GOT3 (cell line): Measurements from ENCODE around the gene URAD.

ENCODE experiments used
- DNase-seq: peaks from one replicate; lab custom pipeline; 2025; ENCODE audit warnings: mixed read lengths; lab: John Stamatoyannopoulos, UW

URAD gene

GRCh38 chr13:28000567-28000966, 12.1 kb upstream of the URAD start:
- no peak for DNase-seq

GRCh38 chr13:27997904-27998522, 9.5 kb upstream of the URAD start:
- no peak for DNase-seq

DNA sequence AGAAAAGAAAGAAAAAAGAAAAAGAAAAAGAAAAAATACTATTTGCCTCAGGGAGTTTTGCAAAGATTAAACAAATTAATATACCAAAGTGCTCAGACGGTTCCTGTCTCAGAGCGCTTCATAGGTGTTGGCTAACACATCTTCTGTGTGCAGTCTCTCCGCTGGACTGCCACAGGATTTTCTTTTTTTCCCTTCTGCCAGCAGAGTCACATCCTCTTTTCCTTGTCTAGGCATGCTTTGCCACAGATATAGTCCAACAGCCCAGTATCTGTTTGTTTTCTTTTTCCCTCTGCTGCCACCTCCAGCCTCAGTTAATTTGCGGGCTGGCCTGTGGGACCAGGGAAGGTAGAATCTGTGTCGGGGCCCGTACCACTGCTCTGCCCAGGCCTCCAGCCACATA, 3.4 kb upstream of the URAD start:
- DNase-seq, result no peak

DNA sequence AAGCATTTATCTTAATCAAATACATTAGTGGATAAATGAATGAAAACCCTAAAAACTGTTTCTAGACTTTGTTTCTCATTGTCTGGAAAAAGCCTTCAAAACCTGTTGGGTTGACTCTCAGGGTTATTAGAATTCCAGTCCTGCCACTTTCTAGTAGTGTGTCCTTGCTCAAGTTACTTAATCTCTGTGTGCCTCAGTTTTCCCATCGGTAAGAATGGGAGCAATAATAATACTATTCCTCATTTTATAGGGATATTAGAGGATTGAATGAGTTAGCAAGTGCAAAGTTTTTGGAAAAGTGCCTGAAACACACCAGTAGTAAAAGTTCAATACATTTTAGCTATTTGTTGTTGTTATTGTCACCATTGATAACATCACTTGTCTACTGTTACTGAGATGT, 2.9 kb downstream of the URAD start:
- DNase-seq, result no peak

GRCh38 chr13:27982361-27982760, 6.1 kb downstream of the URAD start:
- DNase-seq, result no peak

DNA sequence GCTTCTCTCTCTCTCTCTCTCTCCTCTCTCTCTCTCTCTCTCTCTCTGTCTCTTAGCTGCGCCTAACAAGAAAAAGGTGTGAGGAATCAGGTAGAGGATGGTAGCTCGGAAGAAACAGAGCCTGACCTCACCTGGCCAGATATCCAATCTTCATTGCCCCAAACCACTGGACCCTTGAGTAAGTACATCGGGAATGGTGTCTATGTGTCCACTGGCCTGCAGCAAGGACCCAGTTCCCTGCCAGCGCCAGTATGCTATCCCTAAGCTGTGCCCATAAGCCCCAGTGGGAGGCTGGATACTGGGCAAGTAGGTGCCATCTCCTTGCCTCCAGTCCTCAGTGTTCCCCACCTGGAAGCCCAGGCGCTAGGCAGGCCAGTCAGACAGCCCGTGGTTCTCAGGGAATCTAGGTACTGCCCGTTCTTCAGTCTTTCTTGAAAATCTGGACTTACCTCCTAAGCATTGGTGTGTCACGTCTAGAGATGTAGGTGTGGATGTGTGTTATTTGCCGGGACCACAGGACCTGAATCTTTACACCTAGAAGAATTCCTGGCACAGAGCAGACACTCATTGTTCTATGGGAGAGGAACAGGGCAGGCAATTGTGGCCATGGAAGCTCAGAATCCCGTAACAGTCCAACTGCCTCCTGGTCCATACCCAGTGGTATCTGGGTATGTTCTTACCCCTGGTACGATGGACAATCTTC, 7.3 kb downstream of the URAD start:
- DNase-seq, result no peak

GRCh38 chr13:27980280-27980998, 8.1 kb downstream of the URAD start:
- no peak for DNase-seq

DNA sequence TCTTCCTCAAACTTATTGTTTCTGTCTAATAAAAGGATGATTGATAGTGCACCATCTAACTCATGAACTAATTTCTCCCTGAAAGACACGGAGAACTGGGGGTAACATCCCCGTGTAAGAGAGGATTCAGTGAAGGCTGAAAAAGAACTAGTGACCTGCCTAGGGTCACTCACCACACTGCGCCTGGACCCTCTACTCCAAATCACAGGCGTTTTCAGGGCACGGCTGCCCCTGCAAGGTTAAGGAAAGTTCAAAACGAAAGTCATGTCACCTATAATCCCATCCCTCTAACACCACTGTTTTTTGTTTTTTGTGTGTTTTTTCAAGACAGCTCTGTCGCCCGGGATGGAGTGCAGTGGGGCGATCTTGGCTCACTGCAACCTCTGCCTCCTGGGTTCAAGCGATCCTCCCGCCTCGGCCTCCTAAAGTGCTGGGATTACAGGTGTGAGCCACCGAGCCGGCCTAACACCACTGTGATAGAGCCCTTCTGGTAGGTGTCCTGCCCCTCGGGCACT, 8.7 kb downstream of the URAD start:
- no peak for DNase-seq

DNA sequence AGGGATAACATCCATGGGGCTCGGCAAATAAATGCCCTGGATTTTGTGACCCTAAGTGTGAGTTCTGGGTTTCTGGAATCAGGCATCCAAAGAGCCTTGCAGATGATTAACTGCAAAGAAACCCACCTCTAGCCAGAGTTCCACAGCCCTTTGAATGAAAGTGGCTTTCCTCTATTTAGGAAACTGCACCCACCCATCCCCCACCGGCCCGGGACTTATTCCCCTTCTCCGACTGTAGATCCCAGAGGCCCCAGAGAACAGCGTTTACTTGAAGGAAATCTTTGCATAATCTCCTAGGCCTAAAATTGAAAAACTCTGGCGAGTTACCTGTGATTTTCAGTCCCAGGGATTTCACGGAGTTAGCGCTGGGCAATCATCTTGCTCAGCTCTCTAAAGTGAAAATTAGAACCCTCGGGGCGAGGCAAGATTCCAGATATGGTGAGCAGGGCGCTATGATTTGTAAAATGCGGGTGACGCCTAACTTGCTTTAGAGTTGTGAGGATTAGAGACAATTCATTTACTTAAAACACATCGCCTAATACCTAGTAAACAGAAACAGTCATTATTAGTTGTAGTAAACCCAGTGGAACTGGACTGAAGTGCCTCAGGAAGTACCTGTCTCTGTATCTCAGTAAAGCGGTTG, 9.4 kb downstream of the URAD start:
- no peak for DNase-seq

DNA sequence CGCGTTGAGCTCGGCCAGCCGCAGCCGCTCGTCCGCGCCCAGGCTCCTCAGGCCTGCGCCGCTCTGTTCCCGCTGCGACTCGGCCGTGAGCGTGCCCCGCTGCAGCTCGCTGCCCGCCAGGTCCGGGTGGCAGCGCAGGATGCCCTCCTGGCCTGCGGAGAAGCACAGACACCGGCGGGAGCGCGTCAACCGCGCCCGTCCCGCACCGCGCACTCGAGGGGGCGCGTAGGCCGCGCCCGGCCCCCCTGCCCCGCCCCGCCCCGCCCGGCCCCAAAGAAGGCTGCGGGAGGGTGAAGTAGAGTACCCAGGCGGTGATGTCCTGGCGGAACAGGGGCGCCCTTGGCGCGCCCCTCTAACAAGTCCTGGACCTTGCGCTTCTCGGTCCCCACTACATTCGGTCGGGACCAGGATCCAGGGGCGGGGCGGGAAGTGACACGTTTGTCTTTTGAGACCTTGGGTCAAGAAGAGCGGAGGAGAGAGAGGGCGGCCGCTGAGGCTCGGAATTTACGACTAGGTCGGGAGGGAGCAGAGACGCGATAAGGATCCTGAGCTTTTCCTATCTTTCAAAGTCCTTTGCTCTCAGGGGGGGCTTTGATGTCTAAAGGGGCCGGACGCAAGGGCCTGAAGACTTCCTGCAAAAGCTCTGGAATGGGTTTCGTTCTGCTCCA, 10.1 kb downstream of the URAD start:
- DNase-seq, result no peak

- DNase-seq, result no peak
Measured at GRCh38 chr13:27977476-27978300, 10.8 kb downstream of the URAD start.

DNA sequence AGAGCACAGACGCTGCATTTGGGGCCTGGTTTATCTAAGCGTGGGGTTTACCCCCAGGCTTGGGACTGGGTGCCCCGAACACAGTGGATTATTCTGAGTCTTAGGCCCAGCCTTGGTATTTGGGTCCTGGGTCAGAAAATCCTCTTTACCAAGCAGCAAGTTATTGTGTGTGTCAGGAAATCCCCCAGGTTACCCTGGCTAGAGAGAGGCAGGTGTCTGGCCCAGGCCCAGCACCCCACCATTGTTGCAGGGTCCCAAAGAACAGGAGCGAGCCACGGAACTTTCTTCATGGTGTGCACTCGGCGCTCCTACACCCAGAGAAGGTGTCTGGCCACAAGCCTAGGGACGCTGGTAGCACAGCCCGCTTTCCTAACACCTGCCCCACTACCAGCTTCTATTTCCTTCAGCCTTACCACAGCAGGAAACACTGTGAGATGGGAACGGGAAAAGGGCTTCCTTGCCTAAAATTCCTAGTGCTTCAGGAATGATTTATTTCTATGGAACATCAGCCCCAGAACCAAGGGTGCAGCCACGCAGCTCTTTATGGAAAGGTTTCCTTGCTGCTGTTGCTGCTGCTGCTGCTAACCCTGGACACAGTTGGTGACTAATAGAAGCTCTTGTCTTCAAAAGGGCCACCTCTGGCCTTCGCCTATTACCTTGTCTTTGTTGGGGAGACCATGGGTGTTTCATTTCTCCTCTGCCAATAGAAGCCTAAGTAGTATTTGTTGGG, 12.0 kb downstream of the URAD start:
- no peak for DNase-seq

GRCh38 chr13:27975564-27976361, 12.7 kb downstream of the URAD start:
- no peak for DNase-seq

DNA sequence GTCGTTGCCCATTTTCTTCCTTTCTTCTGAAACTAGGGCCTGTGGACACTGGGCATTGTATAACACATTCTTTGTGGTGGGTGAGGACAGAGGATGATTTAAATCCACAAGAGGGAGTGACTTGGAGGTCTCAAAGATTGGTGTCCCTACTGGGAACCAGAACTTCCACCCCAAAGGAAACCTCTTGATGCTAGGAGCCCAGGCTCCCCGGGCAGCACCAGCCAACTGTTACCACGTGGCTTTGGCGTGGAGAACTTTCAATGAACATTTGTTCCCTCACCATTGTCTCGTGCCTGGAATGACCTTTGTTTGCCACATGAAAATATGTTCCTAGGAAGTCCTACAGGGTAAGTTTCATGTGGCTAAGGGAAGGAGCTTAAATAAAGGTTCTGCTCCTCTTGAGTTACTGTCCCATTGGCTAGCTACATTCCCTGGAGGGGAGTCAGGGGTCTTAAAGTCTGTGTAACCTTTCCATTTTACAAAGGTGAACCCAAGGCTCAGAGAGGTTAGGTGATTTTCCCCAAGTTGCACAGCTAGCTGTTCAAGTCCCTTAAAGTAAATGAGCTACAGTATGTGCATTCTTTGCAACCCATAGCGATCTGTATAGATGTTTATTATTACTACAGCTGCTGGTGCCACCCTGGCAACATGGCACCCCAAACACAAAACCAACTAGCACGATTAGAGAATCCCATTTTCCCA, 14.4 kb downstream of the URAD start:
- DNase-seq, result no peak

- DNase-seq, result no peak
Measured at GRCh38 chr13:27973291-27973690, 15.2 kb downstream of the URAD start.

DNA sequence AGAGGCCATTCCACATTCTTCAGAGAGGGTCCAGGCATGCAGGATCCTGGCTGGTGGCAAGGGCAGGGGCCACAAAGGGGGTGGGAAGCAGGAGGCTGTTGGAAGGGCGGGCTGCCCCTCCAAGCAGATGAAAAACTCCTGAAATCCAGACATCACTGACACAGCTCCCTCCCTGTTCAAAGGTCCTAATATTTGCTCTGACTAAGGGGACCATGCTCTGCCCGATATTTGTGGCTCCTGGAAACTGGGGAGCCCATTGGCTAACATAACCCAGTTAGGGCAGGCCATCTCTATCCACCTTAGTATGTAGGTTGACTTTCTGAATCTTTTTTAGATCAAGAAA, 16.0 kb downstream of the URAD start:
- DNase-seq, result no peak

GRCh38 chr13:27971776-27972477, 16.6 kb downstream of the URAD start:
- DNase-seq, result no peak

DNA sequence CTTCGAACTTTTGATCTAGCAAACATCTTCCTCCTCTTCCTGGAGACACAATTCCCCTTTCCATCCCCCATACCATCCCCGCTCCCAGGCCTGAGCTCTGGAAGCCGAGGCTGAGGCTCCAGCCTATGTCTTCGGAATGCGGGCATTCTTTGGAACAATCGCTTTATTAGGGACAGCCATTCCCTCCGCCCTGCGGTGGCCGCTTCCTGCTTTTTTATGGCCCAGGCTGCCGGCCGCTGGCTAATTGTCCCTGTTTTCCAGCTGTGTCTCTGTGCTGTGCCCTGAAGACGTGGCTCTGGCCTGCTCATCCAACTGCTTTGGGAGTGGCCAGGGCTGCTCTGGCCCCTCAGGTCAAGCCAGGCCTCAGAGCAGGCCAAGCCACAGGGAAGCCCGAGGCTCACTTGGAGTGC, 17.3 kb downstream of the URAD start:
- no peak for DNase-seq
